Keratinocyte (primary cell): ENCODE measurements around the gene XRCC1. TPM values are rescaled to one million over a fixed set of nuclear protein-coding genes. Genes with fewer than 3 reads are reported as not detected.

Experiments used
- DNase-seq: peaks from one replicate; pipeline ENCODE4 v3.0.0-alpha.2; 2011; ENCODE audit warnings: low read depth, missing footprints, low spot score
- FAIRE-seq: peaks from 2 replicates; lab custom pipeline; 2011; peaks lifted over from hg19 to GRCh38; lab: Jason Lieb, UNC
- H2AFZ ChIP-seq: 2 replicates; pipeline ENCODE4 v1.6.0; 2012; ENCODE audit warnings: low read length, control low read depth, inconsistent platforms; ENCODE audit not compliant: control insufficient read depth
- H3K27ac ChIP-seq: 2 replicates; pipeline ENCODE4 v1.5.1; 2011; ENCODE audit warnings: low read length; ENCODE audit not compliant: control insufficient read depth, insufficient read depth
- H3K27me3 ChIP-seq: 3 replicates; pipeline ENCODE4 v1.6.0; 2011; ENCODE audit warnings: low read length; ENCODE audit not compliant: control insufficient read depth, insufficient read depth; ENCODE audit errors: extremely low read depth
- H3K36me3 ChIP-seq, 2 experiments: 2 replicates in 1 of 2; 3 replicates in 1 of 2; pipeline ENCODE4 v1.5.1; 2011; ENCODE audit warnings: low read length in 2 of 2, mild to moderate bottlenecking in 1 of 2; ENCODE audit not compliant: control insufficient read depth in 2 of 2, insufficient read depth in 2 of 2; ENCODE audit errors: extremely low read depth in 1 of 2
- H3K4me1 ChIP-seq: 3 replicates; pipeline ENCODE4 v1.5.1; 2011; ENCODE audit warnings: low read length; ENCODE audit not compliant: control insufficient read depth, insufficient read depth; ENCODE audit errors: extremely low read depth
- H3K4me2 ChIP-seq: 3 replicates; pipeline ENCODE4 v1.6.0; 2011; ENCODE audit warnings: low read depth, low read length; ENCODE audit not compliant: control insufficient read depth, insufficient read depth; ENCODE audit errors: extremely low read depth
- H3K4me3 ChIP-seq, 3 experiments: fragments of 200-600 bp in 1 of 3; sonication (generic) in 1 of 3; 2 replicates in 2 of 3; 3 replicates in 1 of 3; pipeline ENCODE4 v1.5.1; 2011 to 2016; ENCODE audit warnings: low read length in 3 of 3, mild to moderate bottlenecking in 3 of 3, control low read depth in 2 of 3, inconsistent platforms in 1 of 3, low read depth in 1 of 3, mixed read lengths in 1 of 3, mixed run types in 1 of 3, moderate library complexity in 1 of 3; ENCODE audit not compliant: control insufficient read depth in 2 of 3, insufficient read depth in 2 of 3; ENCODE audit errors: extremely low read depth in 1 of 3
- H3K79me2 ChIP-seq: 2 replicates; pipeline ENCODE4 v1.6.0; 2012; ENCODE audit warnings: low read length; ENCODE audit not compliant: control insufficient read depth, insufficient read depth
- H3K9ac ChIP-seq: 3 replicates; pipeline ENCODE4 v1.6.0; 2011; ENCODE audit warnings: low read length; ENCODE audit not compliant: control insufficient read depth, insufficient read depth; ENCODE audit errors: extremely low read depth
- H3K9me1 ChIP-seq: 3 replicates; pipeline ENCODE4 v1.6.0; 2011; ENCODE audit warnings: low read length; ENCODE audit not compliant: control insufficient read depth, insufficient read depth; ENCODE audit errors: extremely low read depth
- H3K9me3 ChIP-seq: 2 replicates; pipeline ENCODE4 v1.5.1; 2012; ENCODE audit warnings: low read depth, low read length; ENCODE audit not compliant: control insufficient read depth
- H4K20me1 ChIP-seq: 3 replicates; pipeline ENCODE4 v1.6.0; 2011; ENCODE audit warnings: low read length; ENCODE audit not compliant: control insufficient read depth, insufficient read depth; ENCODE audit errors: extremely low read depth
- CTCF ChIP-seq, 3 experiments: IDR thresholded peaks in 1 of 3; conservative IDR thresholded peaks in 1 of 3; optimal IDR thresholded peaks in 1 of 3; 2 replicates in 2 of 3; 3 replicates in 1 of 3; pipeline versions ENCODE3 to v1.5.1; 2011; ENCODE audit warnings: low read length in 3 of 3, mild to moderate bottlenecking in 3 of 3, moderate library complexity in 2 of 3, control low read depth in 1 of 3, inconsistent platforms in 1 of 3; ENCODE audit not compliant: insufficient read depth in 2 of 3; ENCODE audit errors: extremely low read depth in 1 of 3
- EZH2 ChIP-seq: IDR thresholded peaks from one replicate; pipeline ENCODE4 v1.6.1; 2012; ENCODE audit warnings: inconsistent platforms, mild to moderate bottlenecking, low read length, moderate library complexity
- dilution Hi-C: fragments of 300-500 bp; cut with MboI; formaldehyde crosslinking; loops from one replicate; pipeline ENCODE4 v1.7.0; 2020; ENCODE audit warnings: low sequenced_read_pairs; ENCODE audit not compliant: extremely low pct_ligation_motif_present
- polyA plus RNA-seq, 5 experiments: library from polyadenylated mRNA; depleted of rRNA in 3 of 5; stranded (reverse) in 3 of 5; stranded (forward) in 1 of 5; unstranded in 1 of 5; fragments of >200 nt; gene quantifications; 1 replicate in 1 of 5; 2 replicates in 3 of 5; 3 replicates in 1 of 5; pipeline versions ENCODE4 v1.2.1 to v1.2.3, GENCODE V29; 2011 to 2012; ENCODE audit warnings: missing spikeins in 2 of 5, low read depth in 1 of 5, low replicate concordance in 1 of 5

The XRCC1 gene
- polyA plus RNA-seq, 1 donor (not counting 4 experiments of a cell fraction or from before 2014, with no cell fraction given) = 16.3 TPM

GRCh38 chr19:43502419-43502976 lies 72.8 kb downstream of the XRCC1 start:
- Histone ChIP-seq H3K79me2 (peaks cover 13% of the 10 kb centered on the region), H3K9me1 (no peaks in the 10 kb centered on the region), H2AFZ (no peak overlapping the region), H3K27ac (no peak overlapping the region), H3K9ac (peak overlapping the region; percentile 91), H4K20me1 (no peaks in the 10 kb centered on the region), H3K36me3 (peaks cover 3 to 18% of the 10 kb centered on the region in 2 experiments), H3K27me3 (no peaks in the 10 kb centered on the region), H3K4me1 (peaks cover 8% of the 10 kb centered on the region), H3K9me3 (no peaks in the 10 kb centered on the region), H3K4me3 (peak overlapping the region; percentile 62 to 96 (median 95)), H3K4me2 (peak overlapping the region; percentile 97)
- DNase-seq (no peak), FAIRE-seq (peak; percentile 17)
- dilution Hi-C loops = no loop called here
- TF ChIP-seq CTCF (optimal IDR thresholded peaks at IDR 0.05 in 1 of 3, IDR thresholded peaks at IDR 0.05 in 1 of 3, conservative IDR thresholded peaks at IDR 0.05 in 1 of 3; ENCODE audit: extremely low read depth in 1 of 3, insufficient read depth in 2 of 3, low read length in 3 of 3) (no peak), EZH2 (no peak)

GRCh38 chr19:43501661-43502418 lies 73.5 kb downstream of the XRCC1 start:
- dilution Hi-C loops = no loop called here

More at GRCh38 chr19:43501661-43502418, 73.5 kb downstream of the XRCC1 start:
- no peak overlapping the region for H2AFZ ChIP-seq
- no peaks in the 10 kb centered on the region for H3K27me3 ChIP-seq
- no peak overlapping the region for H3K4me3 ChIP-seq
- peaks cover 8% of the 10 kb centered on the region for H3K4me1 ChIP-seq
- H3K36me3 ChIP-seq = peaks cover 7 to 20% of the 10 kb centered on the region in 2 experiments
- no peaks in the 10 kb centered on the region for H3K9me3 ChIP-seq
- TF ChIP-seq EZH2 (no peak), CTCF (optimal IDR thresholded peaks at IDR 0.05 in 1 of 3, IDR thresholded peaks at IDR 0.05 in 1 of 3, conservative IDR thresholded peaks at IDR 0.05 in 1 of 3; ENCODE audit: extremely low read depth in 1 of 3, insufficient read depth in 2 of 3, low read length in 3 of 3) (no peak)
- H3K9ac ChIP-seq = no peak overlapping the region
- H3K4me2 ChIP-seq = no peak overlapping the region
- FAIRE-seq (no peak), DNase-seq (no peak)
- H3K9me1 ChIP-seq = no peaks in the 10 kb centered on the region
- no peaks in the 10 kb centered on the region for H4K20me1 ChIP-seq
- H3K27ac ChIP-seq = no peak overlapping the region
- H3K79me2 ChIP-seq = peaks cover 13% of the 10 kb centered on the region
